ENCODE measurements around the gene REC8. TPM values are rescaled to one million over a fixed set of nuclear protein-coding genes. Genes with fewer than 3 reads are reported as not detected.

REC8 gene
- polyA plus RNA-seq, 1 experiment: 5.5 TPM

DNA sequence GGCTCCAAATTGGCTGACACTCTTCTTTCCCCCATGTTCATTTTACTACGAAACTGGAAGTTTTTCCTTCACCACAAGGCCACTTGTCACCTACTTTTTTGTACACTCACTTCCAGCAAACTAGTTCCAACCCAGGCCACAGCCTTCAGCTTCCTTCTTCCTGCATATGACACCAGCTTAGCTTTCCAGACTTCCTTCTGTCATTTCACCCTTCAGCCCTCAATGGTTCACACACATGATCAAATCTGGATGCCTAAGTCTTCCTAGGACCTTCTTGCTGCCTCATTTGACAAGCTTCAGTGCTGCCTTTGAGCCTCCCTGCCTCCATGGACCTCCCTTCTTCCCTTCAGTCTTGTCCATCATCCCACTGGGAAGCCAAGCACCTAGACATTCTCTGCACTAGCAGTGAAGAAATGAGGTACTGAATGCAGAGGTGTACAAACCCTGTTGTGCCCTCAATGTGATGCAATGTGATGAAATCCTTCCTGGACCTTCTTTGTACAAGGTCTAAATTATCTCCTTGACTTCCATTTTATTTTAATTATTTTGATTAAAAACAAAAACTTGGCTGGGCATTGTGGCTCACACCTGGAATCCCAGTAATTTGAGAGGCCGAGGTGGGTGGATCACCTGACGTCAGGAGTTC is 4.3 kb upstream of the REC8 start:
- ChIA-PET POLR2A (no interaction called here), CTCF (no interaction called here)
- Histone ChIP-seq H3K4me3 (ENCODE audit: low read depth, low read length) (no peak overlapping the region), H3K36me3 (ENCODE audit: control insufficient read depth, insufficient read depth, low read length) (peaks cover 35% of the 10 kb centered on the region), H3K27me3 (ENCODE audit: control insufficient read depth, insufficient read depth, low read length) (no peaks in the 10 kb centered on the region)
- no peak for DNase-seq (ENCODE audit: low read depth)
- TF ChIP-seq, protein P1, sequence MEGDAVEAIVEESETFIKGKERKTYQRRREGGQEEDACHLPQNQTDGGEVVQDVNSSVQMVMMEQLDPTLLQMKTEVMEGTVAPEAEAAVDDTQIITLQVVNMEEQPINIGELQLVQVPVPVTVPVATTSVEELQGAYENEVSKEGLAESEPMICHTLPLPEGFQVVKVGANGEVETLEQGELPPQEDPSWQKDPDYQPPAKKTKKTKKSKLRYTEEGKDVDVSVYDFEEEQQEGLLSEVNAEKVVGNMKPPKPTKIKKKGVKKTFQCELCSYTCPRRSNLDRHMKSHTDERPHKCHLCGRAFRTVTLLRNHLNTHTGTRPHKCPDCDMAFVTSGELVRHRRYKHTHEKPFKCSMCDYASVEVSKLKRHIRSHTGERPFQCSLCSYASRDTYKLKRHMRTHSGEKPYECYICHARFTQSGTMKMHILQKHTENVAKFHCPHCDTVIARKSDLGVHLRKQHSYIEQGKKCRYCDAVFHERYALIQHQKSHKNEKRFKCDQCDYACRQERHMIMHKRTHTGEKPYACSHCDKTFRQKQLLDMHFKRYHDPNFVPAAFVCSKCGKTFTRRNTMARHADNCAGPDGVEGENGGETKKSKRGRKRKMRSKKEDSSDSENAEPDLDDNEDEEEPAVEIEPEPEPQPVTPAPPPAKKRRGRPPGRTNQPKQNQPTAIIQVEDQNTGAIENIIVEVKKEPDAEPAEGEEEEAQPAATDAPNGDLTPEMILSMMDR (IDR thresholded peaks at IDR 0.05; ENCODE audit: insufficient read depth, low read depth, low read length): no peak

DNA sequence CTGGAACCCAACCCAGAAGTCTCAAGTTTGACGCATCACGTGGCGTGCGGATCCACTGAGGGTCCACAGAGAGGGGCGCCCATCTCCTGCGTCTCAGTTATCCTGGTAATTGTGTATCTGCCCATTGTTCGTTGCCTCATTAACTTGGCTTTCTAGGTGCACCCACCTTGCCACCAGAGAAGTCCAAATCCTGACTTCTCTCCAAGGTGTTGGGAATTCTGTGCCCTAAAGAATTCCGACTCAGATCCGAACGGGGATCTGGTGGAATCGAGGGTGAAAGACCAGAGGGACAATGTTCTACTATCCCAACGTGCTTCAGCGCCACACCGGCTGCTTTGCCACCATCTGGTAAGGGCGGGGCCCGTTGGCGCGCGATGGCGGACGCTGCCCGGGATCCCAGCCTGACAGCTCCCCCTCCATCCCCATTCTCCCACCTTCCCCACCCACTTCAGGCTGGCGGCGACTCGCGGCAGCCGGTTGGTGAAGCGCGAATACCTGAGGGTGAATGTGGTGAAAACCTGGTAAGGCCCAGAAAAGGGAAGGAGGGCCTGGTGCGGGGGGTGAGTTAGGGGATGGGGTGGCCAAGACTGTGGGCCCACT is 481 bp downstream of the REC8 start:
- POLR2A ChIA-PET: no interaction called here
- no peak overlapping the region for H3K4me3 ChIP-seq (ENCODE audit: low read depth, low read length)

DNA sequence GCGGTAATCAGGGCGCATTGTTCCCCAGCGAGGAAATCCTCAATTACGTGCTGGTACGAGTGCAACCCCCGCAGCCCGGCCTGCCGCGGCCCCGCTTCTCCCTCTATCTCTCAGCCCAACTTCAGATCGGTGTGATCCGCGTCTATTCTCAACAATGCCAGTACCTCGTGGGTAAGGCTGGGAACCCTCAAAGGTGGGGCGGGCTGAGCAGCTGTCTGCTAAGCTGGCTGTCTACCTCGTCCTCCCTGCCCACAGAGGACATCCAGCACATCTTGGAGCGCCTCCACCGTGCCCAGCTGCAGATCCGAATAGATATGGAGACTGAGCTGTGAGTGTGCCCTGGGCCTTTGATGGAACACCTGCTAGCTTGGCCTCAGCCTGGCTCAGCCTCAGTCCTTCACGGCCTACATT is 996 bp downstream of the REC8 start:
- H3K36me3 ChIP-seq (ENCODE audit: control insufficient read depth, insufficient read depth, low read length): peaks cover 22% of the 10 kb centered on the region
- POLR2A ChIA-PET: no interaction called here
- H3K27me3 ChIP-seq (ENCODE audit: control insufficient read depth, insufficient read depth, low read length): no peaks in the 10 kb centered on the region
- CTCF ChIA-PET: interaction anchor here (3.1 kb wide), 1 partner anchor 11 kb away, joined by 12 read pairs; the partner anchor contains the start of gene IRF9
- TF ChIP-seq, protein P1 (IDR thresholded peaks at IDR 0.05; ENCODE audit: insufficient read depth, low read depth, low read length): no peak
- no peak for DNase-seq (ENCODE audit: low read depth)
- no peak overlapping the region for H3K4me3 ChIP-seq (ENCODE audit: low read depth, low read length)

More for the DNA sequence above, 481 bp downstream of the REC8 start:
- TF ChIP-seq, protein P1 (IDR thresholded peaks at IDR 0.05; ENCODE audit: insufficient read depth, low read depth, low read length): no peak
- no peak for DNase-seq (ENCODE audit: low read depth)
- peaks cover 21% of the 10 kb centered on the region for H3K36me3 ChIP-seq (ENCODE audit: control insufficient read depth, insufficient read depth, low read length)
- CTCF ChIA-PET: interaction anchor here (3.1 kb wide), 1 partner anchor 11 kb away, joined by 12 read pairs; the partner anchor contains the start of gene IRF9
- H3K27me3 ChIP-seq (ENCODE audit: control insufficient read depth, insufficient read depth, low read length): no peaks in the 10 kb centered on the region

DNA sequence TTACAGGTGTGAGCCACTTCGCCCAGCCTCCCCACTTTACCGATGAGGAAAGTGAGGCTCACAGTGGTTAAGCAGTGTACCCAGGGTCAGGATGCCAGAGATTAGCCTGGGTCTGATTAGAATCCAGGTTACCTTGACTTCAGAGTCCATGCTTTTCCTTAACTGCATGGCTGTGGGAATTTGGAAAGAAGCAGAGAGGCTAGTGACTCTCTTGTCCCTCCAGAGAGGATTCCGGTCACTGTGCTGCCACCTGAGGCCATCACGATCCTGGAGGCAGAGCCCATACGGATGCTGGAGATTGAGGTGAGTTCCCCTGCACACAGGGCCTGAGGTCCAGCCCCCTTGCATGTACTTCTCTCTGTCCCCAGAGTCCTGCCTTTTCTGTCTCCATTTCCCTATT is 4.7 kb downstream of the REC8 start:
- Histone ChIP-seq H3K4me3 (ENCODE audit: low read depth, low read length) (no peak overlapping the region), H3K27me3 (ENCODE audit: control insufficient read depth, insufficient read depth, low read length) (no peaks in the 10 kb centered on the region), H3K36me3 (ENCODE audit: control insufficient read depth, insufficient read depth, low read length) (peaks cover 41% of the 10 kb centered on the region)
- DNase-seq (ENCODE audit: low read depth): no peak
- ChIA-PET POLR2A (interaction anchor here (0.6 kb wide), 1 partner anchor 1205 kb away, joined by 6 read pairs; no protein-coding TSS in a partner anchor), CTCF (interaction anchor here (1.1 to 1.6 kb wide), 2 partner anchors 15 to 131 kb away, joined by 4 to 5 read pairs; partner anchors contain the start of gene IRF9)
- TF ChIP-seq, protein P1 (IDR thresholded peaks at IDR 0.05; ENCODE audit: insufficient read depth, low read depth, low read length): no peak

DNA sequence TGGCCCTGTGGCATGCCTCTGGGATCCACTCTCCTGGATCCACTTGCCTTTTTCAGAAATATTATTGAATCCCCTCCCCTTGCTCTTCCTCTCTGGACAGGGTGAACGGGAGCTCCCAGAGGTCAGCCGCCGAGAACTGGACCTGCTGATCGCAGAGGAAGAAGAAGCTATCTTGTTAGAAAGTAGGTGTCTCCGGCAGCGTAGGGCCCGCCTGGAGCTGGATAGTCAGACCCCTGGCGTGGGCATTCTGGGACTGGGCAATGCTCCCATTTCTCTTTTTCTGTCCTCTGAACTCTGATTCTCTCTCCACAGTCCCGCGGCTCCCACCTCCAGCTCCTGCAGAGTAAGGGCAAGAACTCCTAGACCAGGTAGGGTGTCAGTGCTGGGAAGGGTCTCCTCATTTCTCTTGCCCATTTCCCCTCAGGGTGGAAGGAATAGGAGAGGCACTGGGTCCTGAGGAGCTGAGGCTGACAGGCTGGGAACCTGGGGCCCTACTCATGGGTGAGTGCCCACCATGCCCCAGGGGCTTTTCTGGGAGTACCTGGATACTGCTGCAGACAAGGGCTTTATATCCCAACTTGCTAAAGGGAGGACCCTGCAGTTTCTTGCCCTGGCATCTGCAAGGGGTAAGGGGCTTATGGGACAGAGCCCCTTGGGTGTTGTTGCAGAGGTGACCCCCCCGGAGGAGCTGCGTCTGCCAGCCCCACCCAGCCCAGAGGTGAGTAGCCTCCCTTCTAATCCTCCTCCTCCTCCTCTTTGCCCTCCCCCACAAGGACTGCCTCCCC is 5.4 kb downstream of the REC8 start:
- ChIA-PET CTCF (interaction anchor here (0.9 to 1.1 kb wide), 2 partner anchors 16 to 130 kb away, joined by 3 to 4 read pairs; partner anchors contain the start of gene IRF9), POLR2A (no interaction called here)
- TF ChIP-seq, protein P1 (IDR thresholded peaks at IDR 0.05; ENCODE audit: insufficient read depth, low read depth, low read length): no peak
- Histone ChIP-seq H3K36me3 (ENCODE audit: control insufficient read depth, insufficient read depth, low read length) (peaks cover 43% of the 10 kb centered on the region), H3K27me3 (ENCODE audit: control insufficient read depth, insufficient read depth, low read length) (no peaks in the 10 kb centered on the region), H3K4me3 (ENCODE audit: low read depth, low read length) (no peak overlapping the region)
- no peak for DNase-seq (ENCODE audit: low read depth)

Data from BJ (cell line).